DOHH2 (cell line): ENCODE results near the gene IFNLR1.

ENCODE experiments used
- H3F3A ChIP-seq: fragments of 200-600 bp; sonication (generic), shearing (Covaris generic); 2 replicates; pipeline ENCODE4 v1.6.0; 2016; ENCODE audit warnings: antibody characterized with exemption, mild to moderate bottlenecking; ENCODE audit not compliant: control insufficient read depth, insufficient read depth
- H3K27ac ChIP-seq: fragments of 200-600 bp; sonication (generic); 2 replicates; pipeline ENCODE4 v1.5.1; 2014; ENCODE audit warnings: low read depth, mild to moderate bottlenecking, low read length, moderate library complexity
- H3K27me3 ChIP-seq: fragments of 200-600 bp; sonication (generic); 2 replicates; pipeline ENCODE4 v1.6.1; 2014; ENCODE audit warnings: mild to moderate bottlenecking, low read length, mixed read lengths; ENCODE audit not compliant: control insufficient read depth
- H3K36me3 ChIP-seq: fragments of 200-600 bp; sonication (generic); 2 replicates; pipeline ENCODE4 v1.6.1; 2014; ENCODE audit warnings: mild to moderate bottlenecking, low read length, moderate library complexity, mixed read lengths; ENCODE audit not compliant: control insufficient read depth
- H3K4me1 ChIP-seq: fragments of 200-600 bp; sonication (generic); 2 replicates; pipeline ENCODE4 v1.6.1; 2014; ENCODE audit warnings: mild to moderate bottlenecking, low read length, mixed read lengths; ENCODE audit not compliant: control insufficient read depth
- H3K4me2 ChIP-seq: fragments of 200-600 bp; sonication (generic); 2 replicates; pipeline ENCODE4 v1.6.0; 2014; ENCODE audit warnings: mild to moderate bottlenecking, low read length, moderate library complexity
- H3K4me3 ChIP-seq: fragments of 200-600 bp; sonication (generic); 2 replicates; pipeline ENCODE4 v1.5.1; 2014; ENCODE audit warnings: mild to moderate bottlenecking, low read length, mixed read lengths
- H3K79me2 ChIP-seq: fragments of 200-600 bp; sonication (generic); 2 replicates; pipeline ENCODE4 v1.6.1; 2014; ENCODE audit warnings: mild to moderate bottlenecking, low read length, mixed read lengths; ENCODE audit not compliant: control insufficient read depth
- H3K9me2 ChIP-seq: fragments of 200-600 bp; sonication (generic); replicated peaks from 2 replicates; pipeline ENCODE4 v1.6.1; 2014; ENCODE audit warnings: mild to moderate bottlenecking, low read length, mixed read lengths; ENCODE audit not compliant: control insufficient read depth
- H3K9me3 ChIP-seq: fragments of 200-600 bp; sonication (generic); 2 replicates; pipeline ENCODE4 v1.6.1; 2014; ENCODE audit warnings: antibody characterized with exemption, low read length, mixed read lengths; ENCODE audit not compliant: control insufficient read depth, insufficient read depth
- H4K20me1 ChIP-seq: fragments of 200-600 bp; sonication (generic); 2 replicates; pipeline ENCODE4 v1.6.0; 2014; ENCODE audit warnings: low read depth, mild to moderate bottlenecking, antibody characterized with exemption, low read length, moderate library complexity; ENCODE audit not compliant: control insufficient read depth, insufficient read depth
- EZH2phosphoT487 ChIP-seq: fragments of 200-600 bp; sonication (generic); IDR thresholded peaks from 2 replicates; pipeline ENCODE4 v1.6.1; 2017; ENCODE audit warnings: borderline replicate concordance, mild to moderate bottlenecking, antibody characterized with exemption, low read length, moderate library complexity, mixed read lengths
- TF ChIP-seq, protein P1 (sequence below): fragments of 200-600 bp; sonication (generic); IDR thresholded peaks from one replicate; pipeline ENCODE4 v1.5.1; 2014; ENCODE audit warnings: antibody characterized with exemption, mild to moderate bottlenecking, low read depth, low read length; ENCODE audit not compliant: poor library complexity, severe bottlenecking

IFNLR1 gene

GRCh38 chr1:24141311-24141997, 45.6 kb downstream of the IFNLR1 start:
- no peaks in the 10 kb centered on the region for H4K20me1 ChIP-seq
- no peaks in the 10 kb centered on the region for H3K79me2 ChIP-seq
- H3K27ac ChIP-seq, result no peak overlapping the region
- H3K36me3 ChIP-seq, result no peaks in the 10 kb centered on the region
- TF ChIP-seq EZH2phosphoT487, result no peak
- TF ChIP-seq, protein P1, sequence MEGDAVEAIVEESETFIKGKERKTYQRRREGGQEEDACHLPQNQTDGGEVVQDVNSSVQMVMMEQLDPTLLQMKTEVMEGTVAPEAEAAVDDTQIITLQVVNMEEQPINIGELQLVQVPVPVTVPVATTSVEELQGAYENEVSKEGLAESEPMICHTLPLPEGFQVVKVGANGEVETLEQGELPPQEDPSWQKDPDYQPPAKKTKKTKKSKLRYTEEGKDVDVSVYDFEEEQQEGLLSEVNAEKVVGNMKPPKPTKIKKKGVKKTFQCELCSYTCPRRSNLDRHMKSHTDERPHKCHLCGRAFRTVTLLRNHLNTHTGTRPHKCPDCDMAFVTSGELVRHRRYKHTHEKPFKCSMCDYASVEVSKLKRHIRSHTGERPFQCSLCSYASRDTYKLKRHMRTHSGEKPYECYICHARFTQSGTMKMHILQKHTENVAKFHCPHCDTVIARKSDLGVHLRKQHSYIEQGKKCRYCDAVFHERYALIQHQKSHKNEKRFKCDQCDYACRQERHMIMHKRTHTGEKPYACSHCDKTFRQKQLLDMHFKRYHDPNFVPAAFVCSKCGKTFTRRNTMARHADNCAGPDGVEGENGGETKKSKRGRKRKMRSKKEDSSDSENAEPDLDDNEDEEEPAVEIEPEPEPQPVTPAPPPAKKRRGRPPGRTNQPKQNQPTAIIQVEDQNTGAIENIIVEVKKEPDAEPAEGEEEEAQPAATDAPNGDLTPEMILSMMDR, result no peak
- no peaks in the 10 kb centered on the region for H3K9me3 ChIP-seq
- H3K4me1 ChIP-seq, result 0 out of 2 replicates have a peak, but pooled peaks cover 8% of the 10 kb centered on the region
- no peak overlapping the region for H3K4me2 ChIP-seq
- H3K27me3 ChIP-seq, result peaks cover 3% of the 10 kb centered on the region; the same call in 1 of the 2 replicates
- H3K9me2 ChIP-seq, result no peaks in the 10 kb centered on the region
- H3F3A ChIP-seq, result no peaks in the 10 kb centered on the region
- H3K4me3 ChIP-seq, result no peak overlapping the region

GRCh38 chr1:24140741-24141181, 46.3 kb downstream of the IFNLR1 start:
- H3K27ac ChIP-seq, result no peak overlapping the region
- no peak overlapping the region for H3K4me3 ChIP-seq
- H3F3A ChIP-seq, result no peaks in the 10 kb centered on the region
- no peaks in the 10 kb centered on the region for H3K9me3 ChIP-seq
- H3K36me3 ChIP-seq, result no peaks in the 10 kb centered on the region
- H3K4me1 ChIP-seq, result 0 out of 2 replicates have a peak, but pooled peaks cover 8% of the 10 kb centered on the region
- no peaks in the 10 kb centered on the region for H4K20me1 ChIP-seq
- H3K9me2 ChIP-seq, result no peaks in the 10 kb centered on the region
- H3K4me2 ChIP-seq, result no peak overlapping the region
- no peak for TF ChIP-seq EZH2phosphoT487
- TF ChIP-seq, protein P1, result no peak
- H3K79me2 ChIP-seq, result no peaks in the 10 kb centered on the region
- H3K27me3 ChIP-seq, result peaks cover 3% of the 10 kb centered on the region; the same call in 1 of the 2 replicates

GRCh38 chr1:24139841-24140425, 47.2 kb downstream of the IFNLR1 start:
- no peaks in the 10 kb centered on the region for H4K20me1 ChIP-seq
- no peaks in the 10 kb centered on the region for H3K9me2 ChIP-seq
- H3K27me3 ChIP-seq, result peaks cover 3% of the 10 kb centered on the region; the same call in 1 of the 2 replicates
- no peaks in the 10 kb centered on the region for H3K9me3 ChIP-seq
- H3F3A ChIP-seq, result no peaks in the 10 kb centered on the region
- TF ChIP-seq, protein P1, result no peak
- no peak for TF ChIP-seq EZH2phosphoT487
- no peak overlapping the region for H3K4me3 ChIP-seq
- no peak overlapping the region for H3K4me2 ChIP-seq
- H3K36me3 ChIP-seq, result no peaks in the 10 kb centered on the region
- no peak overlapping the region for H3K27ac ChIP-seq
- no peaks in the 10 kb centered on the region for H3K79me2 ChIP-seq
- 0 out of 2 replicates have a peak, but pooled peaks cover 8% of the 10 kb centered on the region for H3K4me1 ChIP-seq
